ENCODE data around the gene NDOR1.

The NDOR1 gene

GRCh38 chr9:137262909-137263285 lies 57.4 kb downstream of the NDOR1 start:
- no peaks in the 10 kb centered on the region for H4K20me1 ChIP-seq (ENCODE audit: insufficient read depth, low read length)
- no peak overlapping the region for H3K9ac ChIP-seq (ENCODE audit: low read length)
- no peak overlapping the region for H3K27ac ChIP-seq (ENCODE audit: low read length)
- peaks cover 24% of the 10 kb centered on the region for H3K36me3 ChIP-seq (replicated peaks; ENCODE audit: low read depth, low read length)
- H3K4me1 ChIP-seq (ENCODE audit: low read length), result no peaks in the 10 kb centered on the region
- H3K4me2 ChIP-seq (ENCODE audit: low read length), result no peak overlapping the region
- H3K79me2 ChIP-seq (ENCODE audit: low read length), result 0 out of 2 replicates have a peak, but pooled peaks cover 3% of the 10 kb centered on the region
- H2AFZ ChIP-seq (ENCODE audit: low read depth, low read length), result no peak overlapping the region
- no peaks in the 10 kb centered on the region for H3K27me3 ChIP-seq (ENCODE audit: low read depth, low read length)
- no peaks in the 10 kb centered on the region for H3K9me3 ChIP-seq (ENCODE audit: insufficient read depth, low read length)
- H3K4me3 ChIP-seq (ENCODE audit: low read length), result no peak overlapping the region
- TF ChIP-seq CTCF (IDR thresholded peaks at IDR 0.05; ENCODE audit: low read depth, low read length) (no peak), EZH2phosphoT487 (IDR thresholded peaks at IDR 0.05; ENCODE audit: low read depth) (no peak)

GRCh38 chr9:137263506-137263905 lies 58.0 kb downstream of the NDOR1 start:
- no peak overlapping the region for H3K4me2 ChIP-seq (ENCODE audit: low read length)
- H3K79me2 ChIP-seq (ENCODE audit: low read length), result 0 out of 2 replicates have a peak, but pooled peaks cover 3% of the 10 kb centered on the region
- no peaks in the 10 kb centered on the region for H4K20me1 ChIP-seq (ENCODE audit: insufficient read depth, low read length)
- H3K9ac ChIP-seq (ENCODE audit: low read length), result no peak overlapping the region
- no peaks in the 10 kb centered on the region for H3K27me3 ChIP-seq (ENCODE audit: low read depth, low read length)
- no peak overlapping the region for H3K4me3 ChIP-seq (ENCODE audit: low read length)
- H3K9me3 ChIP-seq (ENCODE audit: insufficient read depth, low read length), result no peaks in the 10 kb centered on the region
- no peaks in the 10 kb centered on the region for H3K4me1 ChIP-seq (ENCODE audit: low read length)
- TF ChIP-seq CTCF (IDR thresholded peaks at IDR 0.05; ENCODE audit: low read depth, low read length) (no peak), EZH2phosphoT487 (IDR thresholded peaks at IDR 0.05; ENCODE audit: low read depth) (no peak)
- no peak overlapping the region for H3K27ac ChIP-seq (ENCODE audit: low read length)
- H2AFZ ChIP-seq (ENCODE audit: low read depth, low read length), result no peak overlapping the region
- H3K36me3 ChIP-seq (replicated peaks; ENCODE audit: low read depth, low read length), result peaks cover 26% of the 10 kb centered on the region

- Histone ChIP-seq H4K20me1 (ENCODE audit: insufficient read depth, low read length) (no peaks in the 10 kb centered on the region), H3K36me3 (replicated peaks; ENCODE audit: low read depth, low read length) (peaks cover 27% of the 10 kb centered on the region), H3K4me3 (ENCODE audit: low read length) (no peak overlapping the region), H2AFZ (ENCODE audit: low read depth, low read length) (no peak overlapping the region), H3K27me3 (ENCODE audit: low read depth, low read length) (no peaks in the 10 kb centered on the region), H3K4me1 (ENCODE audit: low read length) (no peaks in the 10 kb centered on the region), H3K4me2 (ENCODE audit: low read length) (no peak overlapping the region), H3K79me2 (ENCODE audit: low read length) (no peaks in the 10 kb centered on the region), H3K9ac (ENCODE audit: low read length) (no peak overlapping the region), H3K27ac (ENCODE audit: low read length) (no peak overlapping the region), H3K9me3 (ENCODE audit: insufficient read depth, low read length) (no peaks in the 10 kb centered on the region)
- TF ChIP-seq CTCF (IDR thresholded peaks at IDR 0.05; ENCODE audit: low read depth, low read length) (no peak), EZH2phosphoT487 (IDR thresholded peaks at IDR 0.05; ENCODE audit: low read depth) (no peak)
Measured at GRCh38 chr9:137264067-137264466, 58.6 kb downstream of the NDOR1 start.

GRCh38 chr9:137265496-137266161 lies 60.1 kb downstream of the NDOR1 start:
- no peaks in the 10 kb centered on the region for H4K20me1 ChIP-seq (ENCODE audit: insufficient read depth, low read length)
- no peak overlapping the region for H3K4me3 ChIP-seq (ENCODE audit: low read length)
- H3K9me3 ChIP-seq (ENCODE audit: insufficient read depth, low read length), result no peaks in the 10 kb centered on the region
- peaks cover 28% of the 10 kb centered on the region for H3K36me3 ChIP-seq (replicated peaks; ENCODE audit: low read depth, low read length)
- TF ChIP-seq EZH2phosphoT487 (IDR thresholded peaks at IDR 0.05; ENCODE audit: low read depth) (no peak), CTCF (IDR thresholded peaks at IDR 0.05; ENCODE audit: low read depth, low read length) (no peak)
- H3K27me3 ChIP-seq (ENCODE audit: low read depth, low read length), result no peaks in the 10 kb centered on the region
- H3K4me2 ChIP-seq (ENCODE audit: low read length), result no peak overlapping the region
- H3K27ac ChIP-seq (ENCODE audit: low read length), result no peak overlapping the region
- no peaks in the 10 kb centered on the region for H3K79me2 ChIP-seq (ENCODE audit: low read length)
- no peak overlapping the region for H2AFZ ChIP-seq (ENCODE audit: low read depth, low read length)
- no peaks in the 10 kb centered on the region for H3K4me1 ChIP-seq (ENCODE audit: low read length)
- H3K9ac ChIP-seq (ENCODE audit: low read length), result no peak overlapping the region
